Renal cortical epithelial cell (primary cell): ENCODE results near the gene TMCC3. TPM values are rescaled to one million over a fixed set of nuclear protein-coding genes. Genes with fewer than 3 reads are reported as not detected.
"Not testable (repeated sequence)": the region's sequence is repeated elsewhere in the genome, so short reads cannot be mapped to it uniquely, and the experiment has no call there.

Experiments
- DNase-seq: peaks from one replicate; pipeline ENCODE4 v3.0.0-alpha.2; 2011; ENCODE audit warnings: low read depth
- total RNA-seq: library from RNA; depleted of rRNA; stranded (reverse); fragments of >200 nt; gene quantifications from 2 replicates; pipeline ENCODE4 v1.2.3, GENCODE V29; 2014

TMCC3 gene, protein sequence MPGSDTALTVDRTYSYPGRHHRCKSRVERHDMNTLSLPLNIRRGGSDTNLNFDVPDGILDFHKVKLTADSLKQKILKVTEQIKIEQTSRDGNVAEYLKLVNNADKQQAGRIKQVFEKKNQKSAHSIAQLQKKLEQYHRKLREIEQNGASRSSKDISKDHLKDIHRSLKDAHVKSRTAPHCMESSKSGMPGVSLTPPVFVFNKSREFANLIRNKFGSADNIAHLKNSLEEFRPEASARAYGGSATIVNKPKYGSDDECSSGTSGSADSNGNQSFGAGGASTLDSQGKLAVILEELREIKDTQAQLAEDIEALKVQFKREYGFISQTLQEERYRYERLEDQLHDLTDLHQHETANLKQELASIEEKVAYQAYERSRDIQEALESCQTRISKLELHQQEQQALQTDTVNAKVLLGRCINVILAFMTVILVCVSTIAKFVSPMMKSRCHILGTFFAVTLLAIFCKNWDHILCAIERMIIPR
- total RNA-seq: 10.3 and 19.4 TPM in 2 replicates

DNA sequence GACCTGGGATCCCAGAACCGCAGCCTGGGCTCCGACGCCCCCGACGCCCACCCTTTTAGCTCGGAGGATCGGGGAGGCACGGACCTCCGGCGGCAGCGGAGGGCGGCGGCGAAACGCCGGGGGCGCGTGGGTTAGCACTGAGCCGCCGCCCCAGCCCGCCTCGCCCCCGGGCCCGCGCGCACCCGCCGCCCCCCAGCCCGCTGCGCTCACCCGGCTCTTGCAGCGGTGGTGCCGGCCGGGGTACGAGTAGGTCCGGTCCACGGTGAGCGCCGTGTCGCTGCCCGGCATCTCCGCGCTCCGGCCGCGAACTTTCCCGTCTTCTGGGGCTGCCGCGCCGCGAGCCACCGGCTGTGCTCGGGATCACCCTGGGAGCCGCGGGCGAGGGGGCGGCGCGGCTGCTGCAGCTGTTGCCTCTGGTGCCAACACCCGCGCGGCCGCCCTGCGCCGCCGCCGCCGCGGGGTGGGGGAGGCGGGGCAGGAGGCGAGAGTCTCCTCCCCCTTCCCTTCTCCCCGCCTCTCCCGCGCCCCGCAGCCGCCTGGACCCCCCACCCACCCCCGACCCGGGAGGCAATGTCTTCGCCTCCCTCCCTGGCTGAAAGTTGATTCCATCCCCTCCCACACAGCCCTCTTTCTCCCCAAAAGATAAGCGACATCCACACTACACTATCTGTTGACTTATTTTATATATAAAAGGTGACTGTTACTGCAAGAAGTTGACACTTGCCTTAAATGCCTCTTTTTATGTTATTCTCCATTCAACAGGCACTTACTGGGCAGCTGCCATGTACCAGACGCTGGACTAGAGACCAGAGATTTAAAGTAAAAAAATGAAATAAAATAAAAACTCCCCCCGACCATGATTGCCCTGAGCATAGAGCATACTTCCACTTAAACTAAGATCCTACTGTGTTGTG lies at the start of gene TMCC3:
Gene TMCC3, minus strand, starts transcription at position 415 of the 914 bp plus-strand sequence. Its CDS starts 127 bp downstream, at position 288.
- no peak for DNase-seq

DNA sequence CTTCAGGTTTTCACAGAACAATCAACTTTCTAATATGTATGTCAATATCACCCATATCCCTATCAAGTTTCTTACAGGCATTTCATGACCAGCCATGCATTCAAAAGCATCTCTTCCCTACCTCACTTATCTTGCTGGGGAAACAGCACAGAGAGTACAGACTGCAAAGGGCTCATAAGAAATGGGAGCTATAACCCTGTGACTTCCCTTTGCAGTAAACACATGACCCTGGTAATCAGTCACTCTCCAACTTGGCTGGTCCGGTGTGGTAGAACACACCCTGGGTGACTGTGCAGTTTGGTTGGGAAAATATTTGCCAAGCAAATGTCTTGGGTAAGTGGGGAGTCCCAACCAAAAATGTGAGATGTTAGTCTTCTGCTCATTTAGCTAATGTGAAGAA lies 49.4 kb upstream of the TMCC3 start:
- peak; percentile 91 for DNase-seq

DNA sequence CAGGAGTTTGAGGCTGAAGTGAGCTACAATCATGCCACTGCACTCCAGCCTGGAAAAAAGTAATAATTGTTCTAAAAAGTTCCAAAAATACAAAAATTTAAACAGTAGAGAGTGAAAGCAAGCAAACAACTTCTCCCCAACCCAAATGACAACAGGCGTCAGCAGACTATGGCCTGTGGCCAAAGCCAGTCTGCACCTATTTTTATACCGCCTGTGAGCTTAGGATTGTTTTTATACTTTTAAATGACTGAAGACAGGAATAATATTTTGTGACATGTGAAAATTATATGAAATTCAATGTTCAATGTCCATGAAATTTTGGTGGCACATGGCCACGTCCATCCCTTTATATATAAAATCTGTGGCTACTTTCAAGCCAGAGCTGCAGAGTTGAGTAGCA lies 48.2 kb upstream of the TMCC3 start:
- DNase-seq: no peak

DNA sequence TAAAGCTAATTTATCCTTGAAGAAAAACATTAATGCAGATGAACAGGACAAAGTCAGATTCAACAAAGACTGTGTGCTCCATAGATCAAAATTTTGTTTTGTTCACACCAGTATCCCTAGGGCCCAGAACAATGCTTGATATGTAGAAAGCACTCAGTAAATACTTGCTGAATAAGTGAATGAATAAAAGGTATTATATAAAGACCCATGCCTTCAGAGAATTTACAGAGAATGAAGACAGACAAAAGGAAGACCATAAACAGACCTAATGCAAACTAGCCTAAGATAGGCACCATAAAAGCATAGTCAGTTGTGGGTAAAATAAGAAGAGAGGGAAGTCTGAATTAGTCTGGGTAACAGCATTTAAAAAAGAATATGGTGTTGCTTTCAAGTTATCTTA lies 47.3 kb upstream of the TMCC3 start:
- no peak for DNase-seq

DNA sequence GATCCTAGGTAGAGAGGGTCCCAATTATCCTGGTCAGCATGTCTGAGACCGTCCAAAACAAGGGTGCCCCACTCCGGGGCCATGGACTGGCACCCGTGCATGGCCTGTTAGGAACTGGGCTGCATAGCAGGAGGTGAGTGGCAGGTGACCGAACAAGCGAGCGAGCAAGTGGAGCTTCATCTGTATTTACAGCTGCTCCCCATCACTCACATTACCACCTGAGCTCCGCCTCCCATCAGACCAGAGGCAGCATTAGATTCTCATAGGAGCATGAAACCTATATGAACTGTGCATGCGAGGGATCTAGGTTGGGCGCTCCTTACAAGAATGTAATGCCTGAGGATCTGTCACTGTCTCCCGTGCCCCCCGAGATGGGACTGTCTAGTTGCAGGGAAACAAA lies 44.4 kb upstream of the TMCC3 start:
- DNase-seq: no peak

DNA sequence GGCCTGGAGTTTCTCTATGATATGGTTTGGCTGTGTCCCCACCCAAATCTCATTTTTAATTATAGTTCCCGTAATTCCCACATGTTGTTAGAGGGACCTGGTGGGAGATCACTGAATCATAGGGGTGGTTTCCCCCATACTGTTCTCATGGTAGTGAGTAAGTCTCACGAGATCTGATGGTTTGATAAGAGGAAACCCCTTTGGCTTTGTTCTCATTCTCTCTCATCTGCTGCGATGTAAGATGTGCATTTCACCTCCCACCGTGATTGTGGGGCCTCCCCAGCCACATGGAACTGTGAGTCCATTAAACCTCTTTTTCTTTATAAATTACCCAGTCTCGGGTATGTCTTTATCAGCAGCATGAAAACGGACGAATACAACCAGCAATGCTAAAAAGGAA lies 42.5 kb upstream of the TMCC3 start:
- DNase-seq: not testable (repeated sequence)

DNA sequence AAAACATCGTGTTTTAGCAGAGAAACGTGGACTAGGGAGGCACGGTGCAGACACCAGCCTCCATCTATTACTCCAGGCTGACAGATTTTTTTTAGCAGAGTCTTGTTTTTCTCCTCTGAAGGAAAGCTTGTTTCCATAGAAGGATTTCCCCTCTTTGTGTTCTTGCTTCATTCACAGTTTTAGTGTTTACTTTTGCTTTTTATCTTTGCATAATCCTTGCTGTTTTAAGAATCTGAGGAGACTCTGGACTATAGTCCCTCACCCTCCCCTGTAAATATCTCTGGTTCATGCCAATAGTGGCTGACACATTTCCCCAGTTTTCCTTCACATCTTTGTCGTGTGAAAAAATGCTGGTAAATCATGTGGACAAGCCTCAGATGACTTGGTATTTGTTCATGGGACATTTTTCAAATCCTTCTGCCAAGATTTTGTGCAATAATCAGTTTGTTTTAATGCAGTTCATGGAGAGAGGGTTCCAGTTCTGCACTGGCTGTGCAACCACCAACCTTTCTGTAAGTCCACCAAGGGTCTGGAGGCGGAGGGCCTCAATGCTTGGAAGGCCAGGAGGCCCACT lies 39.9 kb upstream of the TMCC3 start:
- peak; percentile 25 for DNase-seq

DNA sequence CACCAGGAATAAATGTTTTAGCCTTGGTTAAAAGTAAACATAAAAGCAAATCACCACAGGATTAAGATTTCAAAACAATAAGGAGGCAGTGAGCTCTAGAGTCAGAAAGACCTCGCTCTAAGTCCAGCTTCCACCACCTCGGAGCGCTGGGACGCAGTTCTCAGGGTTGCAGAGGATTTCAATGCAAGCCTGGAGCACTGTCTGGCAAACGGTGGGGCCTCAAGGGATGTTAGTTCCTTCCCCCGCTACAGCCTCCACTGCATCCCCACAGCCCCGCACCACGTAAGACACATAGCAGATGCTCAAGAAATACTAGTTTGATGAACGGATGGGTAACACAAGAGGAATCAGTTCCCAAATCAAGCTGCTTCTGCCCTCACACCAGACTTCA lies 39.3 kb upstream of the TMCC3 start:
- no peak for DNase-seq

DNA sequence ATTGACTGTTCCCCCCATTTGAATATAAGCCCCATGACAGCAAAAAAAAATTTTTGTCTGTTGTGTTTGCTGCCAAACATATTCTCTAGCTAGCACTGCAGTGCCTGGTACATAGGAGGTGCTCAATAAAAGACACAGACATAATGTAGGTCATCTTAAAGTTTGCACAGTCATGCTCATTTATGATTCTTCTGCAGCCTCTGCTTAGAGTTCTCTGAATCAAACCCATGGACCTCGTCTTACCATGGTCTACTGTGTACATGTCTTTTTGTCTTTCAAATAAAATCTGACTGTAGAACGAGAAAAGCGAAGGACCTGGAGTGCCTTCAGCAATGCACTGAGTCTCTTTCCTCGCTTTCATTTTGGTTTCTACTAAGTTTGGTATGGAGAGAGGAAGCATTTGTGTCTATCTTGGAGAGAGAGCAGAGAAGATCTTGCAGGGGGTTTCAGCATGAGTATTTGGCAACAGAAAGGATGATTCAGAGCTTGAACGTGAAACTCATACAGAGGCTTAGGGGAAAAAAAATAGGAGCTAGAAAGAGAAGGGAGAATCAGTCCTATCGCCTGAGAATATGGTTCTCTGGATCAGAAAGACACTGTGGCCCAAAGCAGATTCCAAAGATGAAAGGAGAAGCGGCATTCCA lies 38.8 kb upstream of the TMCC3 start:
- DNase-seq: no peak

DNA sequence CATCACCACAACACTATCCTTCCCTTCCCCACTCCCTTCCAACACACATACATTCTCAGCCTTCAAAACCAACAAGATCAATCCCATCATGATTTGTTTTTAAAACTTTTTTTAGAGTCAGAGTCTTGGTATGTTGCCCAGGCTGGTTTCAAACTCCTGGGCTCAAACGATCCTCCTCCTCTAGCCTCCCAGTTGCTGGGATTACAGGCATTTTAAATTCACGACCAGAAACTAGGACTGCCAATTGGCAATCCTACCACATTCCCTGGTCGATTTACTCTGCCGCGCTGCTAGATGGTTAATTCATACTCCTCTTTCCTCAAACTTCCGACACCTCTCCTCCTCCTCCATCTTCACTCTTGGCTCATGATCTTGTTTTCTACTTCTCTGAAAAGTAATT lies 37.5 kb upstream of the TMCC3 start:
- no peak for DNase-seq

DNA sequence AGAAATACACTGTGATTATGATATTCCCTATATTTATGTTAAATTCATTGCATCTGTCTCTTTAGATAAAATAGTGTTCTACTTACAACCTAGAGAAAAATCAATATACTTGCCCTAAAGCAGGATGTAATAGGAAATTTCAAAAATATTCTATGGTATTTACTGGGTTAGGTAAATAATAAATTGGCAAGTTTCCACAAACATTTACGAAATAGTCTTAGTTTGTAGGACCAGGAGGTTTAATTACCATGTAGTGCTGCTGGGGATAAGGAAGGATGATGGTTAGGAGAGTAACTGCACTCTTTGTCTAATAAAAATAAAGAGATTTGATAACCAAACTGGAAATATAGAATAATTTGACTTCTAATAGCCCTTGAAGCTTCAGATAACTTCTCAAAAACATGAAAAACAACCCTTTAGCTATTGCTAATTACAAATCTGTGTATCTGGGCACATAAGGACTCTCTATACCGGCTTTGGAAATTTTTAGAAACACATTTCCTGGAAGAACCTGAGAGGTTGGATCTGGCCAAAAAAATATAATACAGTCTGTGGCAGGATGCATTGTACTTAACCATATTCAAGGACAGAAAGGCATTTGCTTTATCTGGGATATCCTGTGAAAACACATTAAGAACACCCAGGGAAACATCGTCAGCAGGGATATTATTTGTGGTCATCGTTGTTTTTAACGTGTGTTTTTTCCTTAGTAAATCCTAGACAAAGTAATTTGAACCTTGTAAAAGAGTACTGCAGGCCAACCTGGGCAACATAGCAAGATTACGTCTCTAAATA lies 36.7 kb upstream of the TMCC3 start:
- no peak for DNase-seq

DNA sequence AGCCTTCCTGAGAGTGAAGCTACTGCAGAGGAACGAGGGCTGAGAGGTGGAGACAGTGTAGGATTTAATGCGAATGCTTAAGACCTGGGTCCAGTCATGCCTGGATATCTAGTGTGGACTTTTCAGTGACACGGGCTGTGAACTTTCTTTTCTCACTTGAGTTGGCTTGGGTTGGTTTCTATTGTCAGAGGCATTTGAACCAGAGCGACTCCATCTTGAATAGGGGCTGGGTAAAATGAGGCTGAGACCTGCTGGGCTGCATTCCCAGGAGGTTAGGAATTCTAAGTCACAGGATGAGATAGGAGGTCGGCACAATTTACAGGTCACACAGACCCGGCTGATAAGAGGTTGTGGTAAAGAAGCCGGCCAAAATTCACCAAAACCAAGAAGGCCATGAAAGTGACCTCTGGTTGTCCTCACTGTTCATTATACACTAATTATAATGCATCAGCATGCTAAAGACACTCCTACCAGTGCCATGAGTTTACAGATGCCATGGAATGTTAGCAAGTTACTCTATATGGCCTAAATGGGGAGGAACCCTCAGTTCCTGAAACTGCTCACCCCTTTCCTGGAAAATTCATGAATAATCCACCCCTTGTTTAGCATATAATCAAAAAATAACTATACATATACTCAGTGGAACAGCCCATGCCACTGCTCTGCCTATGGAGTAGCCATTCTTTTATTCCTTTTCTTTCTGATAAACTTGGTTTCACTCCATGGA lies 34.2 kb upstream of the TMCC3 start:
- no peak for DNase-seq

DNA sequence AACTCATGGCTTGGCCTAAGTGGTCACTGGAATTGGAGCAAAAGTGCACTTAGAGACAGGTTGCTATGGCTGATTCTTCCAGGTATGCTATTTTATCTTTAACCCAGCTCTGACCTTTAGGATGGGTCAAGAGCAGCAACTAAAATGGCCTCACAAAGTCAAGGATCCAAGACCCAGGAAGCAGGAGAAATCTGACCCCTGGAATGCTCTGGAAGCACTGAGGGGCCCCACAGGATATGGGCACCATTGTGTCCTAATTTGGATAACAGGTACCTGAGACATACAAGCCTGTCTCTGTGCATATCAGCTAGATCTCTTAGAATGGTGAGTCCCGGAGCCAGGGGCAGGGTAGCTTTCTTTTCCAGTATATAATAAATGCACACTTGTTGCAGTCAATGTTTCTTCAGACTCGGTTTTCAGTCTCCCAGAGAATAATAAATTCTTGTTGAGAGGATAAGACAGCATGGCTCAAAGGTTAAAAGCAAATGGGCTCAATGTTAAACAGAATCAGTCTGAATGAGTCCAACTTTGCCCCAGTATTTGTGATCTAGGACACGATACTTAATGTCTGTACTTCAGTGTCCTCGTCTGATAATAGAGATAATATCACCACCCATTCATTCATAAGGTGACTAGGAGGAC lies 29.3 kb upstream of the TMCC3 start:
- DNase-seq: no peak

DNA sequence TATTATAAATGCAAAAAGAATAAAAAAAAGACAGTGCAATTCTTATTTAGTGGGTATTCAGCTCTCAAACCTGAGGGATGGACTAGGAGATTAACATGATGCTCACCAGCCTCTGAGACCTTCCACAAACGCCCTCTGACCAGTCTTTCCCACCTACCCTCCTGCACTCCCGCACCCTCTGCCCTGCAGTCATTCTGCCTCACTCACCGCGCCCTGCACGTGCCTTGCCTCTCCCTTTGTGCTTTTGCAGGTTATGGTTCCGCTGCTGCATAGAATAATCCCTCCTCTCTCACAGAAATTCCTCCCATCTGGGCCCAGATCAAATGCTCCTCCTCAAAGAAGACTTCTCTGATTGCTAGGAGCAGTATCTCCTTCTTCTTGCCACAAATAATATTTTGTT lies 28.5 kb upstream of the TMCC3 start:
- DNase-seq: no peak

DNA sequence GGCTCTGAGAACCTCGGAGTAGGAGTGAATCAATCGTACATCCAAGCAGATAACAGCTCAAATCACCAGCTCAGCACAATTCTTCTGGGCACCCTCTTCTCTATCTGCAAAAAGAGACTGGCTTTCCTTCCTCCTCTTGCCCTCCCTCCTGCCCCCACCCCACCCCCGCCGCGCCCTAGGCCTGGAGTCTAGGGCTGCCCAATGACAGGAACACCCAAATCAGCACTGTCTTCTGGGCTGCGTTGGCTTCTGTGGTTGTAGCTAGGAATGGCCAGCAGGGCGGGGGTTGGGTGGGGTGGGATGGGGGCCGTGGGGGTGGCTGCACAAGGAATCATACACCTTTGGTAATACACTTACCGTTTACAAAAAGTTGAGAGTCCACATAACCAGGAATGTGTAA lies 28.0 kb upstream of the TMCC3 start:
- no peak for DNase-seq

DNA sequence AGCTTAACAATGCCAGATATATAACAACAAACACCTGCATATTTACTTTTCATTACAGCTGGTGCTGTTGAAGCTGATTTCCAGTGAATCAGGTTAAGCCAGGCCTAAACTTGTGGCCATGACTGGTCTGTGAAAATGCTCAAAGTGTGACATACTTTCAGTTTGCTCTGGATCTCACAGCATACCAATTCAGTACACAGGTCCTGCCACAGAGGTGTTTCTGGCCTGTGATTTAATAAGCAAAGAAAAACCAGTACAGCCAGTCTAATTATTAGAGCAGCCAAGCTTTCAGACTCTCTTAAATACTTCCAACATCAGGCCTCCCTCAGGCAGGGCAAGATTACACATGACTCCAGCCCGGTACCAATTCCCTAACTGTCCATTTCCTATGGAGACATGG lies 27.4 kb upstream of the TMCC3 start:
- peak; percentile 45 for DNase-seq

DNA sequence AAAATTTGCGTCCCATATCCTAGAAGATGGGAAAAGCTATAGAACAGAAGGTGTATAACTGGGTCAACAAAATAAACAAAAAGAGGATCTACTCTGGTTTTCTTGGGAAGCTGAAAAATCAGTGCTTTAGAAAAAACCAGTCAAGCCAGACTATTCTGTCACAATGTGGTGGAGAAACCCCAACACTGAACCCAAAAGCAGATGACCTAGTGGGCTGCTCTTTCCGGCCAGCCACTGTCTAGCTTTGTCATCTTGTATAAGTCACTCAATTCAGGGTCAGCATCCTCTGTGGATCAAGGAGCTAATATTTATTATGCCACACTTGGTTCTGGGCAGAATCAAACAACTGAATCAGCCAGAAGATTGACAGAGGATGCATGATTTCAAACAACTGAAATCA lies 26.6 kb upstream of the TMCC3 start:
- DNase-seq: no peak

DNA sequence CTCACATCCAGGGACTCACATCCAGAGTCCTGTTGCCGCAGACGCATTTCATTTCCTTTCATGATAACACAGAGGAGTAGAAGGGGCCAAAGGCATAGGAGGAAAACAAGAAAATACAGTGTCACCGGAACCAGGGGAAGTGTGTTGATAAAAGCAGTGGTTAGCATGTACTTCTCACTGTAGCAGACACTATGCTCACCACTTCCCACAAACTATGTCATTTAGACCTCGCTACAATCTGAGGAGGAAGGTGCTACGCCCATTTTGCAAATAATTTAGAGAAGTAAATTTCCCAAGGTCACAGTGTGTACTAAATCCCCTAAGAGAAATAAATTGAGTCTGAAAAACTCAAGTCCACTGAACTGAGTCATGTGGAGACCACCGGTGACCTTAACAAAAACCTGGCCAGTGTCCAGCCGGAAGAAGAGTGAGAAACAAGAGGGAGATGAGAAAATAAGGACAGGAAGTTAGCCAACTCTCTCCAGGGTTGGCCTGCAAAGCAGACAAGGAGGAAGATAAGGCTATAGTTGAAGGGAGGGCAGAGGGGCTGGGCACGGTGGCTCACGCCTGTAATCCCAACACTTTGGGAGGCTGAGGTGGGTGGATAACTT lies 25.8 kb upstream of the TMCC3 start:
- DNase-seq: no peak

DNA sequence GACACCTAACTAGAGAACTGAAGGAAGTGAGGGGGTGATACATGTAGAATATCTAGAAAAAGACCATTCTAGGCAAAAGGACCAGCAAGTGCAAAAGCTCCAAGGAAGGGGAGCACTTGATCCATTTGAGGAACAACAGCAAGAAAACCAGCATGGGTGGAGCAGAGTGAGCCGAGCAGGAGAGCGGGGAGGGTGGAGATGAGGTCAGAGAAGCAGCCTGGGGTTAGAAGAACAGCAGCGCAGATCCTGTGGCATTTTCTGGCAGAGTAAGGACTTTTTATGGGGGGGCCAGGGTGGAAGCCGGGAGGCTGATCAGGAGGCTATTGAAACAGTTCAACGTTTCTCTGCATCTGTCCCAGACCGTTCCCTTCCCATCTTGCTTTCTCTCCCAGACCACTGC lies 24.5 kb upstream of the TMCC3 start:
- DNase-seq: no peak

DNA sequence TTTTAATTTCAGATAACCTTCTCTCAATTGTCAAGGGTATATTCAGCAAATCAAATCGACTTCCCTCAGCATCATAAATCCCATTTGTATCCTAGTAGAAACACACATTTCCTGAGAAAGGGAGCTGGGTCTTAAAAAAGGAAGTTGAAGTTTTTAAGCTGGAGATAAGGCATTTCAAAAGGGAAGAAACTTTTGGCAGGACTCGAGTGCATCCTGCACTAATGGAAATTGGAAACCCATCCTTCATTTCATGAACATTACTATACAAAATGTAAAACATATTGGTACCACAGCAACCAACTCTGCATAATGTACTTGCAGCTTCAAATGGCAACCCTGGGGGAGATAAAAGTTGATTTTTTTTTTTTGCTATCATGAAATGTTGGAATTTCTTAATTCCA lies 23.7 kb upstream of the TMCC3 start:
- DNase-seq: no peak
